Transverse colon (tissue), 4 donors: ENCODE measurements around the gene ENAH.
A peak's percentile ranks its signal among the peaks of the same experiment; 100 is the strongest.

Source experiments
- POLR2A ChIP-seq: fragments of 450-650 bp; IDR thresholded peaks from one replicate; pipeline ENCODE4 v1.6.1; 2016; ENCODE audit warnings: antibody characterized with exemption, mild to moderate bottlenecking, moderate library complexity
- POLR2AphosphoS5 ChIP-seq, 3 donors: sonication (generic); formaldehyde crosslinking; IDR thresholded peaks; one replicate each; pipeline ENCODE4 v1.6.1; 2016; ENCODE audit warnings: antibody characterized with exemption in 3 of 3
- TF ChIP-seq, protein P1 (sequence below), 5 experiments: fragments of 200-600 bp in 3 of 5; fragments of 450-650 bp in 2 of 5; sonication (generic) in 3 of 5; IDR thresholded peaks; 1 replicate in 2 of 5; 2 replicates in 3 of 5; pipeline ENCODE4 v1.5.1; 2016 to 2017; ENCODE audit warnings: antibody characterized with exemption in 5 of 5, inconsistent platforms in 3 of 5, mild to moderate bottlenecking in 2 of 5, moderate library complexity in 1 of 5

DNA sequence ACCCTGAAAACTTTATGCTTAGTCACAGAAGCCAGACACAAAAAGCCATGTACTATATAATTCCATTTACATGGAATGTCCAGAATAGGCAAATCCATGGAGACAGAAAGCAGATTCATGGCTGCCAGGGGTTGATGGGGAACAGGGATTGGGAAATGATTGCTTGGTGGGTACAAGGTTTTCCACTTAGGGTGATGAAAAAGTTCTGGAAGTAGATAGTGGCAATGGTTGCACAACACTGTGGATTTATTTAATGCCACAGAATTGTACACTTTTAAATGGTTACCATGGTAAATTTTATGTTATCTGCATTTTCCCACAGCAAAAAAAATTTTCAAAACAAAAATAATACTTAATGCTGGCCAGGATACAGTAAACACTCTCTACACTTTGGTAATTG, 40.6 kb downstream of the ENAH start:
- peak in 2 of 3 donors; percentile 8 to 52 for TF ChIP-seq POLR2AphosphoS5 (IDR thresholded peaks at IDR 0.05)
- TF ChIP-seq, protein P1, sequence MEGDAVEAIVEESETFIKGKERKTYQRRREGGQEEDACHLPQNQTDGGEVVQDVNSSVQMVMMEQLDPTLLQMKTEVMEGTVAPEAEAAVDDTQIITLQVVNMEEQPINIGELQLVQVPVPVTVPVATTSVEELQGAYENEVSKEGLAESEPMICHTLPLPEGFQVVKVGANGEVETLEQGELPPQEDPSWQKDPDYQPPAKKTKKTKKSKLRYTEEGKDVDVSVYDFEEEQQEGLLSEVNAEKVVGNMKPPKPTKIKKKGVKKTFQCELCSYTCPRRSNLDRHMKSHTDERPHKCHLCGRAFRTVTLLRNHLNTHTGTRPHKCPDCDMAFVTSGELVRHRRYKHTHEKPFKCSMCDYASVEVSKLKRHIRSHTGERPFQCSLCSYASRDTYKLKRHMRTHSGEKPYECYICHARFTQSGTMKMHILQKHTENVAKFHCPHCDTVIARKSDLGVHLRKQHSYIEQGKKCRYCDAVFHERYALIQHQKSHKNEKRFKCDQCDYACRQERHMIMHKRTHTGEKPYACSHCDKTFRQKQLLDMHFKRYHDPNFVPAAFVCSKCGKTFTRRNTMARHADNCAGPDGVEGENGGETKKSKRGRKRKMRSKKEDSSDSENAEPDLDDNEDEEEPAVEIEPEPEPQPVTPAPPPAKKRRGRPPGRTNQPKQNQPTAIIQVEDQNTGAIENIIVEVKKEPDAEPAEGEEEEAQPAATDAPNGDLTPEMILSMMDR (IDR thresholded peaks at IDR 0.05) = no peak
- no peak for TF ChIP-seq POLR2A
